ENCODE results near the gene DTNBP1.

GRCh38 chr6:15673666-15674065 lies 10.8 kb upstream of the DTNBP1 start:
- TF ChIP-seq CTCF (IDR thresholded peaks at IDR 0.05) (no peak), POLR2A (IDR thresholded peaks at IDR 0.05) (no peak)

All from Peyer's patch (tissue), 4 donors.